SKM-1 treated with dmso at 0.1 percent for 144 hours (cell line): Measurements from ENCODE around the gene CCDC33.

Experiments used
- DNase-seq: peaks from one replicate; lab custom pipeline; 2025; ENCODE audit not compliant: unreplicated experiment; lab: John Stamatoyannopoulos, UW

CCDC33 gene

GRCh38 chr15:74311734-74312444 is 75.8 kb downstream of the CCDC33 start:
- DNase-seq = no peak

- no peak for DNase-seq
Measured at GRCh38 chr15:74312445-74313007, 76.4 kb downstream of the CCDC33 start.

DNA sequence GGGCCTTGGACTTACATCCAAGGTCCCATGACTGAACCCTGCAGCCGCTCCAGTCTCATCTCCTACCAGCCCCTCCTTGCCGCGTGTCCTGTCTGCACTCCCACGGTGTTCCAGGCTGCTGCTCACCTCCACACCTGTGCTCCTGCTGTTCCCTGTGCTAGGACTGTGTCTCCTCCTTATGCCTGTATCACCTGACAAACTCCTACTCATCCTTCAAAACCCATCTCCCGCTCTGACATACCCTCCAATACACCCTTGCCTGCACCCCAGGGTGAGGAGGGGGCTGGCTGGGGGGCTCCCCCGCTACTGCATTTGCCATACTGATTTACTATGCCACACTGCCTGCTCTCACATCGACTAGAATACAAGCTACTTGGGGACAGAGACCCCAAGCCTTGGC is 77.8 kb downstream of the CCDC33 start:
- DNase-seq = no peak

GRCh38 chr15:74314795-74315438 is 78.8 kb downstream of the CCDC33 start:
- no peak for DNase-seq

DNA sequence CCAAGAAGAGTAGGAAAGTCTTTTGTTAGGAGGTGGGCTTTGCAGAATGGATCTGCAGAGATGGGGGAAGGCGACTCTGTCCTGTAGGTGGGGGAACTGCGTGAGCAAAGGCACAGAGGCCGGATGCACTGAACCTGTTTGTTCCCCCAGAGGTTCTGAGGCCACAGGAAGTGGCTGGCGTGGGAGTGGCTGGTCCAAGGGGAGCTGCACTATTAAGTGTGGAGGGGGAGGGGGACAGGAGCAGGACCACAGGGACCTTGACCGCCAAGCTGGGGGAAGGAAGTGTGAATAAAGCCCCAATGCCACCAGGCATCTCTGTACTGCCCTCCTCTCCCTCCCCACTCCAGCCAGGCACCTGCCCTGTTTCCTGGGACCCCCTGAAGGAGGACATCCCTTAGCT is 79.5 kb downstream of the CCDC33 start:
- peak; percentile 37 for DNase-seq

DNA sequence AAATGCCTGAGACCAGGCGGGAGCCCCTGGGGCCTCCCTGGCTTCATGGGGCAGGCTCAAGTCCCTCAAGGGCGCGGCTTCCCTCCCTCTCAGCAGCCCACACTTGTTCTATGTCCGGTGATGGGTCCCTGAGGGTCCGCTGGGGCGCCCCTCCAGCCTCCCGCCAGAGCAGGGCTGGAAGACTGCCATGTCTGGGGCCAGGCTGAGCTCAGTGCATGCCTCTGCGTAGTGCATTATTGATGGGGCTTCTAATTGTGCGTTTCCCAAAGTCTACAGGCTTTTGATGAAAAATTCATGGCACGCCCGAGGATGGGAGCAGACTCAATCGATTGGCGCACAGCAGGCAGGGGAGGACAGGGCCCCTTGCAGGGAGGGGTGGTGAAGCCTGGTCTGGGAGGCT is 80.0 kb downstream of the CCDC33 start:
- no peak for DNase-seq

GRCh38 chr15:74317820-74318375 is 81.8 kb downstream of the CCDC33 start:
- DNase-seq = no peak

DNA sequence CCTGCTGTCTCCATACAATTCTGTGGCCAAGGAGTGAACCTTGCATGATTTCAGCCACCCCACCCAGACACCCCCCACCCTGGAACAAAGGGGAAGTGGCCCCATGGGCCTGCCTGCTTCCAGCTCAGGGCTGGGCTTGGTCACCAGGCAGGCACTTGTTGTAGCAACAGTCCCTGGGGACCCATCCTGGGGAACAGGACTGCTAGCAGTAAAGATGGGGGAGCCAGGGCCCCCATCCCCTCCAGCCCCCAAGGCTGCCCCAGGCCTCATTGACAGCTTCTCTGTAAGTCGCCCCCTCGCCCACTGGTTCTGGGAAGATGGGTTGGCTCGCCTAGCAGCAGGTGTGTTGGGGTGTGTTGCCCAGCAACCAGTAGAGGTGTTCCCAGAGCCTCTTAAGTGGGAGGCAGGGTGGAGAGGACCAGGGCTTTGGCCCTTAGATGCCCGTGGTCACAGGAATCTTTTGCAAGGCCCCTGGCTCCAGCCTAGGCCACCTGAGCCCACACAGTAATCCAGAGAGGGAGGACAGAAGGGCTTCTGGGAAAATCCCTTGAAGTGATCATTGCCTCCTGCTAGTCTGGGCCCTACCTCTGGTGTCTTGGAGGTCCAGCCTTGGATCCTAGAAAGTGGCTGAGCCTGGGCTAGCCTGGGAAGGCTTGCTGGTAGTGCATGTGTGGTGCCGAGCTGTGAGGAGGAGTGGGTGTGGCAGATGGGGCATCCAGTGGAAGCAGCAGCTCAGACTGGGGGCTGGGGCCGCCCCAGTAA is 82.4 kb downstream of the CCDC33 start:
- peak; percentile 54 for DNase-seq

DNA sequence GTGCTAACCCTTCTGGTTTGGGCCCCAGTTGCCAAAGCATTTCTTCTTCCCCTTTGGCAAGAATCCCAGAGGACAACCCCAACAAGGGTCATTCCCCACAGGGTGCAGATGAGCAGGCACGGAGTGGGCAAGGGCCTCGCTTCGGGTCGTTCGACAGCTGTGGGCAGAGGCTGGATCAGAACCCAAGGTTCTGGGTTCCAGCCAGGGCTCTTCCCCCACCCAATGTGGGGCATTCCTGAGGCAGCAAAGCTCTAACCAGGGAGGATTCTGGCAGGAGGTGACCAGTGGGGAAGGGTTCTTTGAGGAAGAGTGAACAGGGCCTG is 83.0 kb downstream of the CCDC33 start:
- no peak for DNase-seq

- no peak for DNase-seq
Measured at GRCh38 chr15:74319596-74320351, 83.6 kb downstream of the CCDC33 start.

DNA sequence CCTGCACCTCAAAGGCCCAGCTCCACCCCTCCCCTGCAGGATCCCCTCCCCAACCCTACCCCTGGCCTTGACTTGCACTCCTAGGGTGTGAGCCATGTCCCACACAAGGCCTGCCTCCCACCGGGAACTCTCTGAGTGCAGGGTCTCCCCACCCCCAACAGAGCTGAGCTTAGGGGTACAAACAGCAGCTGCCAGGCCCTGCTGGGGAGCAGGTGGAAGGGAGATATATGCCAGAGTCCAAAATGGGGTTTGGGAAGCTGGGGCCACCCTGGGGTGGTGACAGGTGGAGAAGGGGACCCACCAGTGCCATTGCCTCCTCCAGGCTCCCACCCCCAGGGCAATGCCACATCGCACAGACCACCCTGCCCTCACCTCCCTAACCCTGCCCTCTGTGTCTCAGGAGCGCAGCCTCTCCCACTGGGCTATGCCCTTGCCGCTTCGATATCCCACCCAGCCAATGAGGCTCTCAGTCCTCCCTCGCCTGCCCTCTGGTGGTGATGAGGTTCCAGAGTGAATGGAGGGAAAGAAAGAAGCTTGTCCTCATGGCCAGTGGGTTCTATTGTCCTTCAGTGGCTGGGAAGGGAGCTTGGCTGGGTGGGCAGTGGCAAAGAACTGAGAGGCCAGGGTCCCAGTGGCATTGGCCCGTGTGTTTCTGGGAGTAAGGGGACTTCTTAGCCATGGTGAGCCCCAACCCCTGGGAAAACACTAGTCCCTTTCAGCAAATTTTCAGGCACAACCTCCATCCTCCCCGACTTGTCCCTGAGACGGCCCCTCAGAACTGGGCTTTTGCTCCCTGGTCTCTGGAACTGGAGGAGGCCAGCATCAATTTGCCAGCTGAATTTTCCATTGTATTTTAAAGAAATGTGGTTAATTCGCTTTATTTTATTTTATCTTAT is 84.5 kb downstream of the CCDC33 start:
- peak; percentile 45 for DNase-seq

- DNase-seq = peak; percentile 50
Measured at GRCh38 chr15:74322558-74323180, 86.5 kb downstream of the CCDC33 start.

DNA sequence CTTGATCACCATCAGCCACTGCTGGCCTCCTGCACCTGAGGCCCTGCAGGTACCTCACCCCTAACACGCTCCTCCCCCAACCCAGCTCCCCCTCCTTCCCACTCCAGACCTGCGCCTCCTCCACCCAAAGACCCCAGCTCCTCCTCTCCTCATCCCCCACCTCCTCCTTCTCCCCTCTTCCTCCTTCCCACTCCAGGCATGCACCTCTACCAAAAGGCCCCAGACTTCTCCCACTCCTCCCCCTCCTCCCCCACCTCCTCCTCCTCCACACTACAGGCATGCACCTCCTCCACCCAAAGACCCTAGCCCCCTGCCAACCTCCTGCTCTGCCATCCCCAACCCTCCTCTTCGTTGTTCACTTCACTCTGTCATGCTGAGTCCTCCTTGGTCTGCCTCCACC is 88.6 kb downstream of the CCDC33 start:
- no peak for DNase-seq

GRCh38 chr15:74326746-74327145 is 90.6 kb downstream of the CCDC33 start:
- DNase-seq = no peak

GRCh38 chr15:74327756-74328155 is 91.6 kb downstream of the CCDC33 start:
- no peak for DNase-seq

GRCh38 chr15:74328331-74329056 is 92.4 kb downstream of the CCDC33 start:
- DNase-seq = no peak

GRCh38 chr15:74330861-74331408 is 94.8 kb downstream of the CCDC33 start:
- no peak for DNase-seq

DNA sequence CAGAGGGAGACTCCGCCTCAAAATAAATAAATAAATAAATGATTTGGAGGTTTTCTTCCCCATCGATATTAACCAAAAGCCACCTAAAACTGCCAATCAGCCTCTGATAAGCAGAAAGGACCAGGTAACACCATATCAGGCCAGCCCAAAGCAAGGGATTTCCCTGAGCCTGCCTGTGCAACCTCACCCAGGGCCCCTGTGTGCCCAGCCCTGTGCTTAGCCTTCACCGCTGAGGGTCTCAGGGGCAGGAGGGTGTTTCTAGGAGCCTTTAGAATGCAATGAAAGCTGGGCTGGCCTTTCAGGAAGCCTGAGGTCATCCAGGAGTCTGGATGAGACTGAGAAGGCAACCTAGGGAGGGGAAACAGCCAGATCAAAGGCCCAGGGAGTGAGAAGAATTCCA is 95.9 kb downstream of the CCDC33 start:
- DNase-seq = no peak
